Measurements from ENCODE around the gene TRAPPC5.

- TF ChIP-seq CTCF (conservative IDR thresholded peaks at IDR 0.05; ENCODE audit: low read depth in 2 of 2): no peak
- no peak for TF ChIP-seq EZH2phosphoT487 (IDR thresholded peaks at IDR 0.05; ENCODE audit: unreplicated experiment)
- TF ChIP-seq EZH2 (IDR thresholded peaks at IDR 0.05; ENCODE audit: low read depth, unreplicated experiment): peak; percentile 19
- TF ChIP-seq JUNB (IDR thresholded peaks at IDR 0.05; ENCODE audit: unreplicated experiment): no peak
- TF ChIP-seq POLR2AphosphoS5 (IDR thresholded peaks at IDR 0.05; ENCODE audit: low read depth): no peak
- no peak for TF ChIP-seq NANOG (IDR thresholded peaks at IDR 0.05; ENCODE audit: borderline replicate concordance)
- no peak for TF ChIP-seq ETS1 (IDR thresholded peaks at IDR 0.05)
- TF ChIP-seq REST (IDR thresholded peaks at IDR 0.05; ENCODE audit: unreplicated experiment): no peak
- TF ChIP-seq ZNF331 (CRISPR knock-in tag; IDR thresholded peaks at IDR 0.05; ENCODE audit: low read depth): no peak
Measured at GRCh38 chr19:7730286-7731217, 49.9 kb downstream of the TRAPPC5 start.
